ENCODE results near the gene NFATC2.

DNA sequence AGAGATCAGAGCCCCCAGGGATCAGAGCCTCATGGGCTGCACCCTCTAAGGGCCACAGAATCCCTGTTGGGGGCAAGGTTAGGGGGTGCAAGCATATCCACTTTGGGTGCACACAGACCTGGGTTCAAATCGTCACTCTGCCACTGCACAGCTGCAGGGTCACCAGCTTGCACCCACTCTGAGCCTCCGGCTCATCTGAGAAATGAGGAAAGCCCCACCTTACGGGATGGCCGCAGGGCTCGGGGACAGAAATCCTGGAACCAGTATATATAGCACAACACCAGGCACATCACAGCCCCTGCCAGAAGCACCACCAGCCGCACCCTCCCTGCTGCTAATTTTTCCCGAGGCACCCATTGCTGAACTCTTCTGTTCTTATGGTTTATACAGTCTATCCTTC, 169.6 kb downstream of the NFATC2 start:
- TF ChIP-seq, protein P1, sequence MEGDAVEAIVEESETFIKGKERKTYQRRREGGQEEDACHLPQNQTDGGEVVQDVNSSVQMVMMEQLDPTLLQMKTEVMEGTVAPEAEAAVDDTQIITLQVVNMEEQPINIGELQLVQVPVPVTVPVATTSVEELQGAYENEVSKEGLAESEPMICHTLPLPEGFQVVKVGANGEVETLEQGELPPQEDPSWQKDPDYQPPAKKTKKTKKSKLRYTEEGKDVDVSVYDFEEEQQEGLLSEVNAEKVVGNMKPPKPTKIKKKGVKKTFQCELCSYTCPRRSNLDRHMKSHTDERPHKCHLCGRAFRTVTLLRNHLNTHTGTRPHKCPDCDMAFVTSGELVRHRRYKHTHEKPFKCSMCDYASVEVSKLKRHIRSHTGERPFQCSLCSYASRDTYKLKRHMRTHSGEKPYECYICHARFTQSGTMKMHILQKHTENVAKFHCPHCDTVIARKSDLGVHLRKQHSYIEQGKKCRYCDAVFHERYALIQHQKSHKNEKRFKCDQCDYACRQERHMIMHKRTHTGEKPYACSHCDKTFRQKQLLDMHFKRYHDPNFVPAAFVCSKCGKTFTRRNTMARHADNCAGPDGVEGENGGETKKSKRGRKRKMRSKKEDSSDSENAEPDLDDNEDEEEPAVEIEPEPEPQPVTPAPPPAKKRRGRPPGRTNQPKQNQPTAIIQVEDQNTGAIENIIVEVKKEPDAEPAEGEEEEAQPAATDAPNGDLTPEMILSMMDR (IDR thresholded peaks at IDR 0.05; ENCODE audit: insufficient read depth, low read depth, low read length): no peak
- no peak for TF ChIP-seq EZH2 (IDR thresholded peaks at IDR 0.05; ENCODE audit: insufficient read depth, low read length)

Data from astrocyte (in vitro differentiated cells and primary cell).